GM12878 (cell line): ENCODE measurements around the gene CYP2A6. TPM values are rescaled to one million over a fixed set of nuclear protein-coding genes. Genes with fewer than 3 reads are reported as not detected.

Experiments
- ATAC-seq: fragments of 200-7000 bp; cut with Tn5 transposase; 3 replicates; pipeline ENCODE4 v1.9.1; 2020; ENCODE audit warnings: mild to moderate bottlenecking, moderate library complexity
- BruUV-seq: library from RNA; stranded (reverse); fragments of 400-500 nt; replicated peaks from 2 replicates; lab custom pipeline; 2021; lab: Mats Ljungman, UMichigan
- CTCF ChIA-PET: fragments of 300-600 bp; sonication (Branson Sonifier 250); formaldehyde crosslinking; extraction: SDS; loops from one replicate; lab custom pipeline; 2021; ENCODE audit warnings: inconsistent platforms; lab: Yijun Ruan, JAX
- POLR2A ChIA-PET: fragments of 350-600 bp; formaldehyde crosslinking; extraction: SDS; loops from one replicate; lab custom pipeline; 2021; ENCODE audit warnings: inconsistent platforms; lab: Charles Lee
- RAD21 ChIA-PET: fragments of 300-600 bp; sonication (Branson Sonifier 250); formaldehyde crosslinking; loops from one replicate; lab custom pipeline; 2023; ENCODE audit warnings: antibody characterized with exemption; ENCODE audit not compliant: unreplicated experiment; lab: Charles Lee
- SMC1A ChIA-PET: fragments of 300-600 bp; sonication (Branson Sonifier 250); formaldehyde crosslinking; loops from one replicate; lab custom pipeline; 2023; ENCODE audit not compliant: unreplicated experiment, uncharacterized antibody; lab: Charles Lee
- DNase-seq: peaks from one replicate; pipeline ENCODE4 v3.0.0-alpha.2; 2011; ENCODE audit warnings: low read depth, low spot score
- FAIRE-seq: peaks from 3 replicates; lab custom pipeline; 2011; peaks lifted over from hg19 to GRCh38; lab: Jason Lieb, UNC
- H2AFZ ChIP-seq: 2 replicates; pipeline ENCODE4 v1.6.0; 2011; ENCODE audit warnings: low read depth, low read length, control low read depth; ENCODE audit not compliant: control insufficient read depth
- H3K27ac ChIP-seq: 2 replicates; pipeline ENCODE4 v1.5.1; 2011; ENCODE audit warnings: control low read depth; ENCODE audit not compliant: control insufficient read depth, insufficient read depth
- H3K27me3 ChIP-seq, 2 experiments: replicated peaks in 1 of 2; 2 replicates each; pipeline versions ENCODE4 v1.6.0 to v1.6.1; 2011; ENCODE audit warnings: low read length in 1 of 2; ENCODE audit not compliant: control insufficient read depth in 2 of 2, insufficient read depth in 2 of 2
- H3K36me3 ChIP-seq, 2 experiments: 2 replicates each; pipeline ENCODE4 v1.5.1; 2011; ENCODE audit warnings: low read length in 1 of 2; ENCODE audit not compliant: control insufficient read depth in 2 of 2, insufficient read depth in 2 of 2
- H3K4me1 ChIP-seq: 2 replicates; pipeline ENCODE4 v1.6.1; 2011; ENCODE audit warnings: mild to moderate bottlenecking, low read length, moderate library complexity, mixed read lengths; ENCODE audit not compliant: control insufficient read depth, insufficient read depth
- H3K4me2 ChIP-seq: 2 replicates; pipeline ENCODE4 v1.6.0; 2011; ENCODE audit warnings: control low read depth; ENCODE audit not compliant: control insufficient read depth, insufficient read depth
- H3K4me3 ChIP-seq: fragments of 200-600 bp; sonication (generic); 2 replicates; pipeline ENCODE4 v1.5.1; 2016
- H3K79me2 ChIP-seq: 2 replicates; pipeline ENCODE4 v1.6.0; 2011; ENCODE audit warnings: low read length; ENCODE audit not compliant: control insufficient read depth, insufficient read depth
- H3K9ac ChIP-seq: 2 replicates; pipeline ENCODE4 v1.8.0; 2011; ENCODE audit warnings: low read length, control low read depth, mixed read lengths; ENCODE audit not compliant: control insufficient read depth, insufficient read depth
- H3K9me3 ChIP-seq: replicated peaks from 3 replicates; pipeline ENCODE4 v1.5.1; 2011; ENCODE audit warnings: mild to moderate bottlenecking, low read length; ENCODE audit not compliant: control insufficient read depth, insufficient read depth
- H4K20me1 ChIP-seq: 2 replicates; pipeline ENCODE4 v1.6.0; 2011; ENCODE audit not compliant: control insufficient read depth, insufficient read depth
- IRF3 ChIP-seq: fragments of 450-650 bp; IDR thresholded peaks from 2 replicates; pipeline ENCODE4 v1.6.1; 2014; ENCODE audit warnings: mild to moderate bottlenecking
- MTA3 ChIP-seq: IDR thresholded peaks from 2 replicates; pipeline ENCODE4 v1.6.1; 2012; ENCODE audit warnings: low read length, inconsistent platforms, borderline replicate concordance
- RB1 ChIP-seq: fragments of 450-650 bp; formaldehyde crosslinking; IDR thresholded peaks from 2 replicates; pipeline ENCODE4 v1.6.1; 2017; ENCODE audit warnings: mild to moderate bottlenecking, borderline replicate concordance
- SREBF2 ChIP-seq: IDR thresholded peaks from 2 replicates; pipeline ENCODE4 v1.6.1; 2012; ENCODE audit warnings: mild to moderate bottlenecking, low read length
- ZBTB11 ChIP-seq: fragments of 450-650 bp; formaldehyde crosslinking; IDR thresholded peaks from 2 replicates; pipeline ENCODE4 v1.5.0; 2022; ENCODE audit warnings: mild to moderate bottlenecking, missing genetic modification characterization
- WGBS: methylation state at CpG from one replicate; pipeline ENCODE4 v1.1.6; 2016; ENCODE audit warnings: low lambda C conversion rate; ENCODE audit not compliant: insufficient replicate concordance, insufficient coverage; ENCODE audit errors: missing lambda C conversion rate; 5-methylcytosine and 5-hydroxymethylcytosine counted together
- in situ Hi-C: fragments of 300-500 bp; cut with MboI; formaldehyde crosslinking; loops from 9 replicates; pipeline ENCODE4 v1.14.3; 2018; ENCODE audit warnings: mixed read lengths
- intact Hi-C: fragments of 100-400 bp; cut with micrococcal nuclease; formaldehyde crosslinking; loops from one replicate; pipeline ENCODE4 v1.14.2; 2022; ENCODE audit not compliant: unreplicated experiment
- polyA plus RNA-seq, 11 experiments: library from polyadenylated mRNA; depleted of rRNA in 4 of 11; unstranded in 6 of 11; stranded (reverse) in 5 of 11; fragments of >200 nt; fragmentation: Nextera tagmentation in 4 of 11; fragmentation: Illumina TruSeq in 1 of 11; extraction: Ambion mirVana in 4 of 11; extraction: Trizol in 1 of 11; gene quantifications; 1 replicate in 1 of 11; 2 replicates in 10 of 11; pipeline versions ENCODE4 v1.2.1 to v1.2.3, GENCODE V29; 2011 to 2016; ENCODE audit warnings: inconsistent platforms in 2 of 11, missing spikeins in 2 of 11, low read depth in 1 of 11
- total RNA-seq, 4 experiments: library from RNA; depleted of rRNA in 3 of 4; stranded (reverse); fragments of >200 nt in 3 of 4; fragmentation: Illumina TruSeq in 1 of 4; extraction: Trizol in 1 of 4; gene quantifications; 2 replicates each; pipeline versions ENCODE4 v1.2.1 to v1.2.3, GENCODE V29; 2013 to 2021
- TF ChIP-seq, protein P1 (sequence below), 3 experiments: IDR thresholded peaks in 2 of 3; conservative IDR thresholded peaks in 1 of 3; 2 replicates each; pipeline ENCODE4 v1.5.1; 2011; ENCODE audit warnings: low read depth in 3 of 3, low read length in 3 of 3, mild to moderate bottlenecking in 3 of 3, control low read depth in 2 of 3, moderate library complexity in 2 of 3, inconsistent platforms in 1 of 3, mixed read lengths in 1 of 3; ENCODE audit not compliant: control insufficient read depth in 2 of 3, insufficient read depth in 1 of 3; ENCODE audit errors: extremely low read depth in 1 of 3

CYP2A6 gene
- total and polyA plus RNA-seq, 10 of the 15 experiments (the other 5 are each of a cell fraction or from before 2014, with no cell fraction given): 0.97 TPM; not detected in 9

- no TSS peak for BruUV-seq
- TF ChIP-seq MTA3: 0 out of 2 replicates have a peak, but pooled peaks have one; percentile 20
- no peak for TF ChIP-seq IRF3
- TF ChIP-seq RB1: no peak
- TF ChIP-seq SREBF2: no peak
- TF ChIP-seq ZBTB11: no peak
- TF ChIP-seq, protein P1, sequence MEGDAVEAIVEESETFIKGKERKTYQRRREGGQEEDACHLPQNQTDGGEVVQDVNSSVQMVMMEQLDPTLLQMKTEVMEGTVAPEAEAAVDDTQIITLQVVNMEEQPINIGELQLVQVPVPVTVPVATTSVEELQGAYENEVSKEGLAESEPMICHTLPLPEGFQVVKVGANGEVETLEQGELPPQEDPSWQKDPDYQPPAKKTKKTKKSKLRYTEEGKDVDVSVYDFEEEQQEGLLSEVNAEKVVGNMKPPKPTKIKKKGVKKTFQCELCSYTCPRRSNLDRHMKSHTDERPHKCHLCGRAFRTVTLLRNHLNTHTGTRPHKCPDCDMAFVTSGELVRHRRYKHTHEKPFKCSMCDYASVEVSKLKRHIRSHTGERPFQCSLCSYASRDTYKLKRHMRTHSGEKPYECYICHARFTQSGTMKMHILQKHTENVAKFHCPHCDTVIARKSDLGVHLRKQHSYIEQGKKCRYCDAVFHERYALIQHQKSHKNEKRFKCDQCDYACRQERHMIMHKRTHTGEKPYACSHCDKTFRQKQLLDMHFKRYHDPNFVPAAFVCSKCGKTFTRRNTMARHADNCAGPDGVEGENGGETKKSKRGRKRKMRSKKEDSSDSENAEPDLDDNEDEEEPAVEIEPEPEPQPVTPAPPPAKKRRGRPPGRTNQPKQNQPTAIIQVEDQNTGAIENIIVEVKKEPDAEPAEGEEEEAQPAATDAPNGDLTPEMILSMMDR (IDR thresholded peaks at IDR 0.05 in 2 of 3, conservative IDR thresholded peaks at IDR 0.05 in 1 of 3; ENCODE audit: control insufficient read depth in 2 of 3, extremely low read depth in 1 of 3, insufficient read depth in 1 of 3, low read depth in 3 of 3, low read length in 3 of 3): peak in 1 of 3 experiments; percentile 34; a peak in 2 of 6 replicates
- CTCF ChIA-PET: interaction anchor here (0.7 to 1.4 kb wide), 3 partner anchors 11 to 154 kb away, joined by 3 to 4 read pairs (median 3); no protein-coding TSS in a partner anchor
- RAD21 ChIA-PET: interaction anchor here (1.1 to 1.6 kb wide), 2 partner anchors 61 to 148 kb away, joined by 3 to 8 read pairs; partner anchors contain the start of genes ACTMAP and SNRPA
- peak overlapping the region; percentile 68 for H3K4me2 ChIP-seq
- in situ Hi-C loops: loop anchor here (5.0 kb wide), 1 partner anchor 321 kb away; no protein-coding TSS in a partner anchor
- H4K20me1 ChIP-seq: 0 out of 2 replicates have a peak, but pooled peaks cover 3% of the 10 kb centered on the region
- H3K36me3 ChIP-seq: peaks cover 7 to 16% of the 10 kb centered on the region in 2 experiments; a peak in 3 of 4 replicates
- peaks cover 6% of the 10 kb centered on the region for H3K79me2 ChIP-seq
- ATAC-seq (no peak), FAIRE-seq (no peak), DNase-seq (no peak)
- POLR2A ChIA-PET: no interaction called here
- peaks cover 5% of the 10 kb centered on the region for H3K4me1 ChIP-seq
- no peak overlapping the region for H3K27ac ChIP-seq
- intact Hi-C loops: no loop called here
- no peaks in the 10 kb centered on the region for H3K9me3 ChIP-seq
- no peak overlapping the region for H2AFZ ChIP-seq
- no peaks in the 10 kb centered on the region for H3K27me3 ChIP-seq
- SMC1A ChIA-PET: interaction anchor here (1.2 kb wide), 2 partner anchors 62 to 149 kb away, joined by 3 to 5 read pairs; partner anchors contain the start of gene ACTMAP
- no peak overlapping the region for H3K9ac ChIP-seq
- H3K4me3 ChIP-seq: no peak overlapping the region
- WGBS: 6% methylated on average over 26 of the region's 35 CpGs
Measured at GRCh38 chr19:40811478-40812341, 38.5 kb downstream of the CYP2A6 start.
